Activated T-cell treated with anti-CD3 and anti-CD28 coated beads, Interleukin-2, amount 50 U/mL, for 24 hours (primary cell): Measurements from ENCODE around the gene PARD6G.

Experiments used
- DNase-seq: peaks from one replicate; pipeline ENCODE4 v3.0.0-alpha.2; 2020
- H3K27ac Mint-ChIP-seq: 2 replicates; pipeline ENCODE4 v1.8.0; 2020; ENCODE audit warnings: mild to moderate bottlenecking, mixed read lengths
- H3K27me3 Mint-ChIP-seq: 2 replicates; pipeline ENCODE4 v1.8.0; 2020; ENCODE audit warnings: mixed read lengths
- H3K36me3 Mint-ChIP-seq: 2 replicates; pipeline ENCODE4 v1.8.0; 2020; ENCODE audit warnings: low read depth, mixed read lengths
- H3K4me1 Mint-ChIP-seq: 2 replicates; pipeline ENCODE4 v1.8.0; 2020; ENCODE audit warnings: low read depth, mixed read lengths
- H3K4me3 Mint-ChIP-seq: 2 replicates; pipeline ENCODE4 v1.8.0; 2020; ENCODE audit warnings: mild to moderate bottlenecking, moderate library complexity, mixed read lengths
- H3K9me3 Mint-ChIP-seq: 2 replicates; pipeline ENCODE4 v1.8.0; 2020; ENCODE audit warnings: mixed read lengths

The PARD6G gene

DNA sequence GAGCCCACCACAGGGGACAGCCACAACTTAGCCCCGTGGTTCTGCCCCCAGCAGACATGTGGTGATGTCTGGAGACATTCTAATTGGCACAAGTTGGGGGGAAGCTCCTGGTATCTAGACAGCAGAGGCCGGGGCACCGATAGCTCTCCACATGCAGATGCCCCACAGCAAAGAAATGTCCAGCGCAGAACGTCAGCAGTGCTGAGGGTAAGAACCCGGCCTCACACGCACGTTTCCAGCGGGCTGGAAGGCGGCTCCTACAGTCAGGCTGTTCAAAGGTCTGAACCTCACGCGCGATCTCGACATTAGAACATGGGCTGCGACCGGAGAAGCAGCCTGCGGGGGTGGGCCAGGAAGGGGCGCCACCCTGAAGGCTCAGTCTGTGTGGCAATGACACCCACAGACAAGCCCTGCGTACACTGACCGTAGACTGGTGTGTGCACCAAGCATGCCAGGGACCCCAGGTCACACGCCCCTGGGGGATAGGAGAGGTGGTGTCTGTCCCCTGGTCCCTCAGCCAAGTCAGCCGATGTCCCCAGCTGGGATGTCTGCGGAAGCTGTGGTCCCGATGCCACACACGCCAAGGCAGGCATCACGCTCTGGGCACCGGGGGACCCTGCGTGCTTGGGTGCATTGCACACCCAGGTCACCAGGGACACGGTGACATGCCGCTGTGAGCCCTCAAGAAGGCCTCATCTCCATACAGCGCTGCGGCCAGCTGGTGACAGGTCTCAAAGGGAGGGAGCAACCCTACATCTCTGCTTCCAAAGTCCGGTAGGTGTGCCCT, 66.3 kb downstream of the PARD6G start:
- Mint-ChIP-seq H3K27me3 (peaks cover 27% of the 10 kb centered on the region), H3K36me3 (no peaks in the 10 kb centered on the region), H3K4me1 (peaks cover under 1% of the 10 kb centered on the region), H3K9me3 (no peaks in the 10 kb centered on the region), H3K27ac (no peak overlapping the region), H3K4me3 (no peak overlapping the region)
- DNase-seq, result no peak

- H3K36me3 Mint-ChIP-seq, result no peaks in the 10 kb centered on the region
- no peak for DNase-seq
- H3K9me3 Mint-ChIP-seq, result no peaks in the 10 kb centered on the region
- peaks cover 35% of the 10 kb centered on the region for H3K27me3 Mint-ChIP-seq
- H3K27ac Mint-ChIP-seq, result no peak overlapping the region
- no peak overlapping the region for H3K4me3 Mint-ChIP-seq
- peaks cover 10% of the 10 kb centered on the region for H3K4me1 Mint-ChIP-seq
Measured at GRCh38 chr18:80179857-80180558, 67.3 kb downstream of the PARD6G start.

- Mint-ChIP-seq H3K27me3 (peaks cover 39% of the 10 kb centered on the region), H3K9me3 (no peaks in the 10 kb centered on the region), H3K36me3 (no peaks in the 10 kb centered on the region), H3K27ac (no peak overlapping the region), H3K4me3 (no peak overlapping the region), H3K4me1 (peaks cover 12% of the 10 kb centered on the region)
- no peak for DNase-seq
Measured at GRCh38 chr18:80178935-80179818, 68.1 kb downstream of the PARD6G start.

DNA sequence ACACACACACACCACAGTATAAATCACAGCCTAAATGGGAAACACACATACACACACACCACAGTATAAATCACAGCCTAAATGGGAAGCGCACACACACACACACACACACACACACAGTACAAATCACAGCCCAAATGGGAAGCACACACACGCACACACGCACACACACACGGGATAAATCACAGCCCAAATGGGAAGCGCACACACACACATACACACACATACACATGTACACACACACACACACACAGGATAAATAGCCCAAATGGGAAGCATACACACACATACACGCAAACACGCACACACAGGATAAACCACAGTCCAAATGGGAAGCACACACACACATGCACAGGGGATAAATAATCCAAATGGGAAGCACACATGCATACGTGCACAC, 70.2 kb downstream of the PARD6G start:
- no peak overlapping the region for H3K4me3 Mint-ChIP-seq
- no peaks in the 10 kb centered on the region for H3K36me3 Mint-ChIP-seq
- peaks cover 53% of the 10 kb centered on the region for H3K27me3 Mint-ChIP-seq
- H3K4me1 Mint-ChIP-seq, result peaks cover 12% of the 10 kb centered on the region
- no peaks in the 10 kb centered on the region for H3K9me3 Mint-ChIP-seq
- no peak overlapping the region for H3K27ac Mint-ChIP-seq
- no peak for DNase-seq

- peaks cover 15% of the 10 kb centered on the region for H3K4me1 Mint-ChIP-seq
- H3K27me3 Mint-ChIP-seq, result peaks cover 58% of the 10 kb centered on the region
Measured at GRCh38 chr18:80176334-80177073, 70.8 kb downstream of the PARD6G start.

DNA sequence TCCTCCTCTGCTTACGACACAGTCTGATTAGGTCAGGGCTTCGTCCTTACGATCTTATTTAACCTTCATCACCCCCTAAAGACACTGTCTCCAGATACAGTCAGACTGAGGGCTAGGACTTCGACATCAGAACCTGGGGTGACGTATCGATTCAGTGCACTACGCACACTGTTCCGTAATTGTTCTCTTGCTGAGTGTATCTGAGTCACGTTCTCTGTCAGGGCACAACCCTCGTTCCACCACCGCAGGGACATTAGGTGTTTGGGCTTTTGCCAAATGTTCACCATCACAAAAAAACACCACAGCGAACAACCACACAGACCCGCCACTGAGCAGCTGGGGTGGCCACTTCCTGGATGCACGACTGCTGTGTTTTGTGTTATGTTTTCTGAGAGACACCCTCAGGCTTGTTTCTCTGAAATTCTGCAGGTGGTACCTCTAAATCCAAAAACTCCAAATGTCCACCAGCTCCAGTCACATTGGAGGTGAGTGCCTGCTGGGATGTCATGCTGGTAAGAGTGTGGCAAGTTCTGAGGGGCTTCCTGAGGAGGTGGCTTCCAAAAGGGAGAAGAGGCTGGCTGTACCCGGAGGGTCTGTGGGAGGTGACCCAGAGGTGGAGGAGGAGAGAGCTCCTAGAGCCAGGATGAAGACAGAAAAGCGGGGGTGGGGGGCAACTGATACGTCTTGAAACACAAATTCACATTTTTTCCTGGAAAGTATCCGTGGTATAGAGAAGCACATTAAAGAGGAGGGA, 71.7 kb downstream of the PARD6G start:
- Mint-ChIP-seq H3K9me3 (no peaks in the 10 kb centered on the region), H3K27ac (peak overlapping the region; percentile 31), H3K4me1 (peaks cover 18% of the 10 kb centered on the region), H3K27me3 (peaks cover 63% of the 10 kb centered on the region), H3K36me3 (no peaks in the 10 kb centered on the region), H3K4me3 (no peak overlapping the region)
- peak; percentile 50 for DNase-seq

More at GRCh38 chr18:80176334-80177073, 70.8 kb downstream of the PARD6G start:
- no peaks in the 10 kb centered on the region for H3K9me3 Mint-ChIP-seq
- H3K4me3 Mint-ChIP-seq, result no peak overlapping the region
- H3K36me3 Mint-ChIP-seq, result no peaks in the 10 kb centered on the region
- no peak overlapping the region for H3K27ac Mint-ChIP-seq
- no peak for DNase-seq

DNA sequence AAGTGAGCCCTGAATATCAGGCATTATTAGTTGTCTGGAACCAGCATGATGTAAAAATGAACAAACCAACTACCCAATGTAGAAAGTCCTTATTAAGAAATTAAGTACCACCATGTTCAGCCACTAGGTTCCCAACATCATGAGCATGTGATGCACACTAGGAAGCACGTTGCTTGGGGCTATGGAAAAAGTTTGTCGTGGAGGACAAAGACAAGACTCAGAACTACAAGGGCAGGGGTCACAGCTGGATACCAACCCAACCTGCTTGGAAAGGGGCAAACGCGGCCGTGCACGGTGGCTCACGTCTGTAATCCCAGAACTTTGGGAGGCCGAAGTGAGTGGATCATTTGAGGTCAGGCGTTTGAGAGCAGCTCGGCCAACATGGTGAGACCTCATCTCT, 74.3 kb downstream of the PARD6G start:
- Mint-ChIP-seq H3K4me3 (no peak overlapping the region), H3K4me1 (peaks cover 20% of the 10 kb centered on the region), H3K36me3 (no peaks in the 10 kb centered on the region), H3K27me3 (peaks cover 73% of the 10 kb centered on the region), H3K9me3 (no peaks in the 10 kb centered on the region), H3K27ac (no peak overlapping the region)
- DNase-seq, result no peak

- H3K27me3 Mint-ChIP-seq, result peaks cover 68% of the 10 kb centered on the region
Measured at GRCh38 chr18:80172056-80172455, 75.3 kb downstream of the PARD6G start.

DNA sequence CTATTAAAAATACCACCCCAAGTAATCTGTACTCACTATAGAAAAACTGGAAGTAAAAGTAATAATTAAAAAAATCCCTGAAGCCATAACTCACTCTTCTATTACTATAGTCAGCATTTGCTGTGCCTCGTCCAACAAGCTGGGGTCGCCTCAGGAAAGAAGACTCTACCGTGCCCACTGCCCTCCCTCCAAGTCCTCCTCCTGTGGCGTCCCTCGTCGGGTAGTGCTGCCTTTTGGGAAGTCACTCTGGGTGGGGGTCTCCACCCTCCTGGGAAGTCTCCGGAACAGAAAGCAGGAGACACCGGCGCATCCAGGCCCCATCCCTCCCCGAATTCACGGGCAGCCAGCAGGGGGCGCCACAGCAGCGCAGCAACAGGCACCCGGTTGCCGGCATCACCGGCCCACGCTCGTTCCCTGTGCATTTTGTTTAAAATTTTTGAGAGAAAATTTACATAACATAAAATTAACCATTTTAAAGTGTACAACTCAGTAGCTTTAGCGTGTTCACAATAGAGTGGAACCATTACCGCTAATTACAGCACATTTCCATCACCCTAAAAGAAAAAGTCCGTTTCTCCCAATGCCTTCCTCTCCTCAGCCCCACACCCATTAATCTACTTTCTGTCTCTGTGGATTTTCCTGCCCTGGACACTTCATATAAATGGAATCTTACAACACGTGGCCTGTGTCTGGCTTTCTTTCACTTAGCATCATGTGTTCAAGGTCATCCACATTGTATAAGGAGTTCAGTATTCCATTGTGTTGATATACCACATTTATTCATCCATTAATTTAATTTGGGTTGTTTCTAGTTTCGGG, 76.1 kb downstream of the PARD6G start:
- H3K36me3 Mint-ChIP-seq, result no peaks in the 10 kb centered on the region
- H3K27me3 Mint-ChIP-seq, result peaks cover 69% of the 10 kb centered on the region
- peak; percentile 66 for DNase-seq
- H3K9me3 Mint-ChIP-seq, result no peaks in the 10 kb centered on the region
- no peak overlapping the region for H3K27ac Mint-ChIP-seq
- H3K4me3 Mint-ChIP-seq, result no peak overlapping the region
- H3K4me1 Mint-ChIP-seq, result peaks cover 20% of the 10 kb centered on the region

More at GRCh38 chr18:80172056-80172455, 75.3 kb downstream of the PARD6G start:
- Mint-ChIP-seq H3K27ac (no peak overlapping the region), H3K9me3 (no peaks in the 10 kb centered on the region), H3K4me1 (peaks cover 20% of the 10 kb centered on the region), H3K36me3 (no peaks in the 10 kb centered on the region), H3K4me3 (no peak overlapping the region)
- no peak for DNase-seq

DNA sequence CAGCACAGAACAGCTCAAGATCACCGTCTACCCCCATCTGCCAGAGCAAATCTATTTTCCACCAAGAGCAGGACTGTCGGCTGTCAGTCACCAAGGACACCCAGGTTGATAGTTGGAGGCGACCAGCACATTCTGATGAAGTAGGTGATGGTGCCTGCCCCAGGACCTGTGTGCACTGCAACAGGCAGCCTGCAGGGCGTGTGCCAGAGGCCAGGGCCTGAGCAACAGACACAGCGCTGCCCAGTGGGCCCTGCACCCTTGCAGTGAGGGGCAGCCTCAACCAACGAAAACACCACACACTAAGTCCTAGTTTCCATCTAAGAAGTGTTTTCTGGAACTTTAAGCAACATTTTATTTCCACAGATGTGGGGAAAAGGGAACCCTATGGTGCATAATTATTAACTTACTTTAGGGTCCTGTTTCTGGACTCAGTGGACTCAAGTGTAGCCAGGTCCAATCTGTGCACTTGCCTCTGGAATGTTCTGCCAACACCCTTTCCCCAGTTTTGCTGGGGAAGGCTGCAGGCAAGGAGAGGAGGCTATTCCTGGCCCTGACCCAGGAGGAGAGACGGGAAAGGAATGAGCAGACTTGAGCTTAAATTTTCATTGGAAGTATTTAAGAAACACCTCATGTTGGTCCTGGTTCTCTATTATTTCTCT, 76.8 kb downstream of the PARD6G start:
- no peak for DNase-seq
- Mint-ChIP-seq H3K4me1 (peaks cover 15% of the 10 kb centered on the region), H3K4me3 (no peak overlapping the region), H3K36me3 (no peaks in the 10 kb centered on the region), H3K27ac (no peak overlapping the region), H3K9me3 (peaks cover 1% of the 10 kb centered on the region), H3K27me3 (peaks cover 61% of the 10 kb centered on the region)

DNA sequence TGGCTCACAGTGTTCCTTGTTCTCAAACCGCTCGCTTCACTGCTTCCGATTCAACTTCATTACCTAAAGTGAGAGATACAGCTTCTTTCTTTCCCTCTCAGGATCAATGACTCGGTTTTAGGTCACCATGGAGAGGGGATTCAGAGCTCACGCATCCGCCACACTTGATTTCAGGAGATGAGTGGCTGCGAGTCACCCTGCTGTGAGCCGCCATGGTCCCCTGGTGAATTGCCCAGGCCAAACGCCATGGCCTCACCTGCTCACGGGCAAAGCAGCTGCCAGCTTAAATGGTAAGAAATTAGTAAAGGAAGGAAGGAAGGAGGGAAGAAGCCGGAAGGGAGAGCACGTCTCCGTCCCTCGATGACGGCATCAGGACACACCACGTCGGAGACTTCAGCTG, 77.7 kb downstream of the PARD6G start:
- Mint-ChIP-seq H3K27ac (no peak overlapping the region), H3K4me3 (no peak overlapping the region), H3K27me3 (peaks cover 55% of the 10 kb centered on the region), H3K9me3 (peaks cover 6% of the 10 kb centered on the region), H3K4me1 (peaks cover 7% of the 10 kb centered on the region), H3K36me3 (no peaks in the 10 kb centered on the region)
- DNase-seq, result no peak

GRCh38 chr18:80168982-80169381, 78.3 kb downstream of the PARD6G start:
- Mint-ChIP-seq H3K36me3 (no peaks in the 10 kb centered on the region), H3K4me3 (no peak overlapping the region), H3K27me3 (peaks cover 54% of the 10 kb centered on the region), H3K27ac (no peak overlapping the region), H3K9me3 (peaks cover 11% of the 10 kb centered on the region), H3K4me1 (peaks cover 7% of the 10 kb centered on the region)
- no peak for DNase-seq
